ENCODE data around the gene LSM4.
"Not testable (repeated sequence)": the region's sequence is repeated elsewhere in the genome, so short reads cannot be mapped to it uniquely, and the experiment has no call there.

The LSM4 gene

DNA sequence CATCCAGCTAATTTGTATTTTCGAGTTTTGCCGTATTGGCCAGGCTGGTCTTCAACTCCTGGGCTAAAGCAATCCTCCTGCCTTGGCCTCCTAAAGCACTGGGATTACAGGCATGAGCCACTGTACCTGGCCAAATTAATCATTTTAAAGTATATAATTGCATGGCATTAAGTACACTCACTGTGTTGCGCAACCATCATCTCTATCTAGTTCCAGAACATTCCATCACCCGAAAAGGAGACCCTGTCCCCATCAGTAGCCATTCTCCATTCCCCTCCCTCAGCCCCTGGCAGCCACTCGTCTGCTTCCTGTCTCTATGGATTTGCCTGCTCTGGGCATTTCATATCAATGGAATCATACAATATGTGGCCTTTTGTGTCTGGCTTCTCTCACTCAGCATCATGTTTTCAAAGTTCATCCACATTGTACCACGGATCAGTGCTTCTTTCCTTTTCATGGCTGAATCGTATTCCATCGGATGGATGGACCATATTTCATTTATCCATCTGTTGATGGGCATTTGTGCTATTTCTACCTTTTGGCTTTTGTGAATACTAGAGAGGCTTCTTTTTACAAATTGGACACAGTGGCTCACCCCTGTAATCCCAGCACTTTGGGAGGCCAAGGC is 30.6 kb upstream of the LSM4 start:
- H3K36me3 ChIP-seq (ENCODE audit: insufficient read depth, low read depth, low read length): peaks cover 12% of the 10 kb centered on the region; the same call in 1 of the 2 replicates
- no peak overlapping the region for H3K27ac ChIP-seq (ENCODE audit: low read length)
- no peak overlapping the region for H3K9ac ChIP-seq (ENCODE audit: low read depth, low read length)
- no peak overlapping the region for H3K4me3 ChIP-seq (ENCODE audit: low read length)
- no peaks in the 10 kb centered on the region for H3K4me1 ChIP-seq (ENCODE audit: insufficient read depth, low read length)
- H3K9me3 ChIP-seq (ENCODE audit: insufficient read depth, low read depth, low read length): peaks cover 4% of the 10 kb centered on the region; the same call in 1 of the 2 replicates
- H3K27me3 ChIP-seq (ENCODE audit: insufficient read depth, low read length): no peaks in the 10 kb centered on the region

DNA sequence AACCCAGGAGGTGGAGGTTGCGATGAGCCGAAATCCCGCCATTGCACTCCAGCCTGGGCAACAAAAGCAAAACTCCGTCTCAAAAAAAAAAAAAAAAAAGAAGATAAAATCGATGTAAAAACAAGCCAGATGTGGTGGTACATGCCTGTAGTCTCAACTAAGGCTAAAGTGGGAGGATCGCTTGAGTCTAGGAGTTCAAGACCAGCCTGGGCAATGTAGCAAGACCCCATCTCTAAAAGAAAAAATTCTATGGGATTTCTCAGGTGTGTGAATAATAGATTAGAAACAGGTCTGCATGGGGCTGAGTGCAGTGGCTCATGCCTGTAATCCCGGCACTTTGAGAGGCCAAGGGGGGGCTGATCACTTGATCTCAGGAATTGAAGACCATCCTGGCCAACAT is 28.7 kb upstream of the LSM4 start:
- H3K27ac ChIP-seq (ENCODE audit: low read length): no peak overlapping the region
- H3K4me1 ChIP-seq (ENCODE audit: insufficient read depth, low read length): no peaks in the 10 kb centered on the region
- H3K9ac ChIP-seq (ENCODE audit: low read depth, low read length): no peak overlapping the region
- no peaks in the 10 kb centered on the region for H3K36me3 ChIP-seq (ENCODE audit: insufficient read depth, low read depth, low read length)
- H3K4me3 ChIP-seq (ENCODE audit: low read length): no peak overlapping the region
- H3K9me3 ChIP-seq (ENCODE audit: insufficient read depth, low read depth, low read length): no peaks in the 10 kb centered on the region
- H3K27me3 ChIP-seq (ENCODE audit: insufficient read depth, low read length): no peaks in the 10 kb centered on the region

DNA sequence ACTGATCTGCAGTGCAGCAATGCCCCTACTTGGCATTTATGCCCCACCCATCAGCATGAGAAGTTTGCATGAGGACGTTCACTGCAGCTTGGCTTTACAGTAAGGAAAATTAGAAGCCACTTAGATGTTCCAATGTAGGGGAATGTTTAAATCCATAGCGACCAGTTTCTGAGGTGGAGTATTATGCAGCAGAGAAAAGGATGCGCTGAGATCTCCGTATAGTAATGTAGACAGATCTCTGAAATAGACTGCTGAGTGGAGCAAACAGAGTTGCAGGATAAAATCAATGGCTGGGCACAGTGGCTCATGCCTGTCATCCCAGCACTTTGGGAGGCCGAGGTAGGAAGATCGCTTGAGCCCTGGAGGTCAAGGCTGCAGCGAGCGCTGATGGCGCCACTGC is 27.6 kb upstream of the LSM4 start:
- no peaks in the 10 kb centered on the region for H3K27me3 ChIP-seq (ENCODE audit: insufficient read depth, low read length)
- no peaks in the 10 kb centered on the region for H3K4me1 ChIP-seq (ENCODE audit: insufficient read depth, low read length)
- no peaks in the 10 kb centered on the region for H3K9me3 ChIP-seq (ENCODE audit: insufficient read depth, low read depth, low read length)
- H3K9ac ChIP-seq (ENCODE audit: low read depth, low read length): no peak overlapping the region
- no peak overlapping the region for H3K27ac ChIP-seq (ENCODE audit: low read length)
- H3K36me3 ChIP-seq (ENCODE audit: insufficient read depth, low read depth, low read length): no peaks in the 10 kb centered on the region
- H3K4me3 ChIP-seq (ENCODE audit: low read length): no peak overlapping the region

DNA sequence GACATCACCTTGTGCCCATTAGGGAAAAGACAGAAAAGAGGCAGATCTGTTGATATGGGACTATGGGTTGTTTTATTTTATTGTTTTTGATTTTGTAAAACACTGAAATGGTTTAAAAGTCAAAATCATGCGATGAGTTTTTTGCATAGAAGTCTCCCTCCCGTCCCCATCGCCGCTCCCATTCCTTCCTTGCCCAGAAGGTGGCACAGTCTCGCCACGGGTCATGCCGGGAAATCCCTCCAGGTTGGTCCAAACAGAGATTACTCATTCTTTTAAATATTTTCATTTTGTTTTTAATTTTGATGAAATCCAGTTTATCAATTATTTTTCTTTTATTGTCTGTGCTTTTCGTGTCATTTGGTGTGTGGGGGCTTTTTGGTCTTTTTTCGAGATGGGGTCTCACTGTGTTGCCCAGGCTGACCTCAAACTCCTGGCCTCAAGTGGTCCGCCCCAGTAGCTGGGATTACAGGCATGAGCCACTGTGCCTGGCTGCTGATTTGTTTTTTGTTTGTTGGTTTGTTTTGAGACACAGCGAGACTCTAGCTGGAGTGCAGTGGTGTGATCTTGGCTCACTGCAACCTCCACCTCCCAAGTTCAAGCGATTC is 26.8 kb upstream of the LSM4 start:
- Histone ChIP-seq H3K9ac (ENCODE audit: low read depth, low read length) (no peak overlapping the region), H3K27me3 (ENCODE audit: insufficient read depth, low read length) (no peaks in the 10 kb centered on the region), H3K27ac (ENCODE audit: low read length) (no peak overlapping the region), H3K9me3 (ENCODE audit: insufficient read depth, low read depth, low read length) (no peaks in the 10 kb centered on the region), H3K36me3 (ENCODE audit: insufficient read depth, low read depth, low read length) (no peaks in the 10 kb centered on the region), H3K4me3 (ENCODE audit: low read length) (no peak overlapping the region), H3K4me1 (ENCODE audit: insufficient read depth, low read length) (no peaks in the 10 kb centered on the region)

DNA sequence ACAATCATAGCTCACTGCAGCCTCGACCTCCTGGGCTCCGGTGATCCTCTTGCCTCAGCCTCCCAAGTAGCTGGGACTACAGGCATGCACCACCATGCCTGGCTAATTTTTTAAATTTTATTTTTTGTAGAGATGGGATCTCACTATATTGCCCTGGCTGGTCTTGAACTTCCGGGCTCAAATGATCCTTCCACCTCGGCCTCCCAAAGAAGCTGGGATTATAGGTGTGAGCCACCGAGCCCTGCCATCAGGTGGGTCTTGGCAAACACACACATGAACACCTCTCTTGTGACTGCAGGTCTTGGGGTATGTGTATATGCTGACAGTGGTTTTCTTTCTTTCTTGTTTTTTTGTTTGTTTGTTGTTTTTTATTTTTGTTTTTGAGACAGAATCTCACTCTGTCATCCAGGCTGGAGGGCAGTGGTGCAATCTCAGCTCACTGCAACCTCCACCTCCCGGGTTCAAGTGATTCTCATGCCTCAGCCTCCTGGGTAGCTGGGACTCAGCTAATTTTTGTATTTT is 26.0 kb upstream of the LSM4 start:
- not testable (repeated sequence) for H3K9me3 ChIP-seq (ENCODE audit: insufficient read depth, low read depth, low read length); H3K27ac ChIP-seq (ENCODE audit: low read length); H3K4me3 ChIP-seq (ENCODE audit: low read length); H3K4me1 ChIP-seq (ENCODE audit: insufficient read depth, low read length); H3K9ac ChIP-seq (ENCODE audit: low read depth, low read length); H3K27me3 ChIP-seq (ENCODE audit: insufficient read depth, low read length); H3K36me3 ChIP-seq (ENCODE audit: insufficient read depth, low read depth, low read length)

DNA sequence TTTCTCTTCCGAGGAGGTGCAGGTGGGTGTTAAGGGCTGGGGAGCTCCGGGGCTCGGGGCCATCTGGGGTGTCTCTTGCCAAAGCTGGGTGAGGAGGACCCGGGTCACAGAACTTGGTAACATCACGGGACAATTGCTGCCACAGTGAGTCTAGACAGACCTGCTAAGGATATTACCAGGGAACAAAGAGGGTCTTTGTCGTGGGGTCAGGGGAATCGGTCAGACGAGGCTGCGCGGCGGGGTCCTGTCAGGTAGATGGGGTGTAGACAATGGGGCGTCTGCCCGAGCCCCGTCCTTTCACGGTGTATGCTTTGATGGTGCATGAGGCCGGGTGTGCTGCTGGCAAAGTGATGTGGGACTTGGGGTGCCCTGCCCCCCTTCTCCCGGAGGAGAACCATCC is 25.3 kb upstream of the LSM4 start:
- Histone ChIP-seq H3K9ac (ENCODE audit: low read depth, low read length) (no peak overlapping the region), H3K4me1 (ENCODE audit: insufficient read depth, low read length) (no peaks in the 10 kb centered on the region), H3K36me3 (ENCODE audit: insufficient read depth, low read depth, low read length) (no peaks in the 10 kb centered on the region; the same call in 1 of the 2 replicates), H3K27me3 (ENCODE audit: insufficient read depth, low read length) (no peaks in the 10 kb centered on the region), H3K4me3 (ENCODE audit: low read length) (no peak overlapping the region), H3K27ac (ENCODE audit: low read length) (no peak overlapping the region), H3K9me3 (ENCODE audit: insufficient read depth, low read depth, low read length) (no peaks in the 10 kb centered on the region)

DNA sequence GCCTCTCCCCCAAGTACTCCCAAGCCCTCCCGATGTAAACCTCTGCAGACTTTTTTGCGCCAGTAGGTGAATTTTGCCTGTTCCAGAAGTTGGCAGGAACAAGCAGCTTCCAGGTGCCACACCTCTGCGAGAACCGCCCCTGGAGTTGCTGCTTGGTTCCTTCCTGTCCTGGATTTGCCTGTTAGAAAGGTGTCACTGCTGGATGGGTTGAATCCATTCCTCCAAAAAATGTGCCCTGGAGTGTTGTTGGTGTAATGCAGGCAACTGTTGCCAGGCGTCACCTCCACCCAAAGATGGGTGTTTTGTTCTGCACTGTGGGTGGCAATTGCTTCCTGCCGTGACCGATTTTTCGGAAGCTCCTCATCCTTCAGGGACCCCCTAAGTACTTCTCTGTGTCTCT is 23.2 kb upstream of the LSM4 start:
- Histone ChIP-seq H3K36me3 (ENCODE audit: insufficient read depth, low read depth, low read length) (no peaks in the 10 kb centered on the region; the same call in 1 of the 2 replicates), H3K4me3 (ENCODE audit: low read length) (no peak overlapping the region), H3K9me3 (ENCODE audit: insufficient read depth, low read depth, low read length) (no peaks in the 10 kb centered on the region), H3K27ac (ENCODE audit: low read length) (no peak overlapping the region), H3K4me1 (ENCODE audit: insufficient read depth, low read length) (peaks cover 4% of the 10 kb centered on the region), H3K9ac (ENCODE audit: low read depth, low read length) (no peak overlapping the region), H3K27me3 (ENCODE audit: insufficient read depth, low read length) (no peaks in the 10 kb centered on the region)

DNA sequence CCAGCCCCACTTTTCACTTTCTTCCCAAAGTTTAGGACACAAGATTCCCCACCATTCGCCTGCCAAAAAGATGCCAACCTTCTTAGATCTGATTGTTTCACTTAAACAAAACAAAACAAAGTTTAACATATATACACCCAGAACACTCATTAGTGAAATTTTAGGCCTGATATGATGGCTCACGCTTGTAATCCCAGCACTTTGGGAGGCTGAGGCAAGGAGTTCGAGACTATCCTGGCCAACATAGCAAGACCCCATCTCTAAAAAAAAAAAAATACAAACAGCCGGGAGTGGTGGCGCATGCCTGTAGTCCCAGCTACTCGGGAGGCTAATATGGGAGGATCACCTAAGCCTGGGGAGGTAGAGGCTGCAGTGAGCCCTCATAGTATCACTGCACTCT is 22.4 kb upstream of the LSM4 start:
- no peak overlapping the region for H3K9ac ChIP-seq (ENCODE audit: low read depth, low read length)
- H3K27ac ChIP-seq (ENCODE audit: low read length): no peak overlapping the region
- H3K4me1 ChIP-seq (ENCODE audit: insufficient read depth, low read length): peaks cover 4% of the 10 kb centered on the region
- no peaks in the 10 kb centered on the region for H3K9me3 ChIP-seq (ENCODE audit: insufficient read depth, low read depth, low read length)
- no peak overlapping the region for H3K4me3 ChIP-seq (ENCODE audit: low read length)
- no peaks in the 10 kb centered on the region for H3K27me3 ChIP-seq (ENCODE audit: insufficient read depth, low read length)
- H3K36me3 ChIP-seq (ENCODE audit: insufficient read depth, low read depth, low read length): no peaks in the 10 kb centered on the region; the same call in 1 of the 2 replicates

DNA sequence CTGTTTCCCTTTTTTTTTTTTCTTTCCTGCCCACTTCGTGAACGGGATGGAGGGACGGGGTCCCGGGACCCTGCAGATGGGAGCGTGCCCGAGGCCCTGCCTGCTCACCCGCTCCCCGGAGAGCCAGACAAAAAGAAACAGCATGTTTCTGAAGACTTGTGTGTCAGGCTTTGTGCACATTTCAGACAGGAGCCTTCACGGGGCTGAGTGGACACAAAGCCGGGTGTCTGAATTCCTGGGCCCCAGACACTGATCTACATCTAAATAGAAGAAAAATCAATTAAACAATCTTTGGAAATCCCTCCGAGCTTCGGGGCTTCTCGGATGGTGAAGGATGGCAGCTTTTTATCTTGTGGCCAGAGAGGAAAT is 21.7 kb upstream of the LSM4 start:
- peak overlapping the region; percentile 13; the same call in 1 of the 2 replicates for H3K9ac ChIP-seq (ENCODE audit: low read depth, low read length)
- H3K36me3 ChIP-seq (ENCODE audit: insufficient read depth, low read depth, low read length): no peaks in the 10 kb centered on the region; the same call in 1 of the 2 replicates
- H3K9me3 ChIP-seq (ENCODE audit: insufficient read depth, low read depth, low read length): no peaks in the 10 kb centered on the region
- peaks cover 4% of the 10 kb centered on the region for H3K4me1 ChIP-seq (ENCODE audit: insufficient read depth, low read length)
- no peak overlapping the region for H3K4me3 ChIP-seq (ENCODE audit: low read length)
- H3K27ac ChIP-seq (ENCODE audit: low read length): no peak overlapping the region
- no peaks in the 10 kb centered on the region for H3K27me3 ChIP-seq (ENCODE audit: insufficient read depth, low read length)

DNA sequence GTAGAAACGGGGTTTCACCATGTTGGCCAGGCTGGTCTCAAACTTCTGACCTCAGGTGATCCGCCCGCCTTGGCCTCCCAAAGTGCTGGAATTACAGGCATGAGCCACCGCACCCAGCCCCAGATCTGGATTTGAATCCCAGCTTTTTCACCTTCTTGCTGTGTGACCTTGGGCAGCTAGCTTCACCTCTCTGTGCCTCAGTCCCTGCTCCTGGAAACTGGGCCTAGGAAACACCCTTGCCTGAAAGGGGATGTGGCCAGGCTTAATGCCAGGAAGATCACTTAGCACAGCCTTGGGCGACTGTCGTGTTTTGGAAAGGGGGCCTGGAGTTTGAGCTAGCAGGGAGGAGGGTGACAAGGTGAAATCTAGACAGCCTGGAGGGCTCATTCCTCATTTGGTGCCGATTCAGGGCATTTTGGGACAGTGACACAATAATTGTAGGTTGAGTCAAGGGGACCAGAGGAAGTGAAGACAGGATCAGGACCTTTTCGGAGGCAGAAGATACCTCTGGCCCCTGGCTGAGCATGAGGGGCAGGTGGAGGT is 19.3 kb upstream of the LSM4 start:
- H3K9ac ChIP-seq (ENCODE audit: low read depth, low read length): no peak overlapping the region
- H3K4me1 ChIP-seq (ENCODE audit: insufficient read depth, low read length): peaks cover 4% of the 10 kb centered on the region
- no peak overlapping the region for H3K4me3 ChIP-seq (ENCODE audit: low read length)
- no peaks in the 10 kb centered on the region for H3K9me3 ChIP-seq (ENCODE audit: insufficient read depth, low read depth, low read length)
- H3K27me3 ChIP-seq (ENCODE audit: insufficient read depth, low read length): no peaks in the 10 kb centered on the region
- H3K36me3 ChIP-seq (ENCODE audit: insufficient read depth, low read depth, low read length): no peaks in the 10 kb centered on the region; the same call in 1 of the 2 replicates
- no peak overlapping the region for H3K27ac ChIP-seq (ENCODE audit: low read length)

DNA sequence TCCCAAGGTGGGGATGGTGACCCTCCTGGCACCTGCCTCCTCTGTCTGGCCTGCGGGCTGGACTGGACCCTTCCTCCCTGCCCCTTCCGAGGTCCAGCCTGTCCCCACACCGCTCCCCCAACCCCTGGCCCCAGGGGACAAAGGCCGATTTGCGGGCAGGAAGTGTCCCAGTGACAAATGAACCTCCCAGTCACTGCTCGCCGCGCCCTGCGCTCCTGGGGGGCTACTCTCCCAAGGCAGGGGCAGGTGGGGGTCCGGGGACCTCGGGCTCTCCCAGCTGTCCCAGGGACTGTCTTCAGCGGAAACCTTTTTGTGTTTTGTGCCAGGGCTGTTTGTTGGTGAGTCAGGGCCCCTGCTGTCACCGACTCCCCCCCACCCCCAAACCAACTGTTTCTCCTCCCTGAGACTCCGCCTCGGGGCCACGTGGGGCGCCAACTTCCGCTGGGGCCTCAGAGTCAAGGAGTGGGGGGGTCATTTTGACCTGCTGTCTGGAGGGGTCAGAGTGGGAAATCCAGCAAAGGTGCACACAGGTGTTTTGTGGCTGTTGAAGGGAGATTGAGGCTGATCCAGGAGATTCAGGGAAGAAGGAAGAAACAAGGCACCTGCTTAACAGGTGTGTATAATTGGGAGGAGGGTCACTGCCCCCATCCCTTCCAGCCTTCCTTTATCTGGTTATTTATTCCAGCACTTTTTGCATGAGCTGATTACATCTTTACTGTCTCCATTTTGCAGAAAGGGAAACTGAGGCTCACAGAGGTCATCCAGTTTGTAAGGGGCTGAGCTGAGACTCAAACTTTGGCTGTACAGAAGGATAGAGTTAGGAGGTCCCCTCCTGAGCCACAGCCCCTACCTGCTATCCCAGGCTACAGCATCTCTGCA is 18.4 kb upstream of the LSM4 start:
- peaks cover 4% of the 10 kb centered on the region for H3K4me1 ChIP-seq (ENCODE audit: insufficient read depth, low read length)
- peak overlapping the region; percentile 65; the same call in 1 of the 2 replicates for H3K9ac ChIP-seq (ENCODE audit: low read depth, low read length)
- no peaks in the 10 kb centered on the region for H3K9me3 ChIP-seq (ENCODE audit: insufficient read depth, low read depth, low read length)
- H3K4me3 ChIP-seq (ENCODE audit: low read length): peak overlapping the region; percentile 80
- H3K27me3 ChIP-seq (ENCODE audit: insufficient read depth, low read length): no peaks in the 10 kb centered on the region
- H3K27ac ChIP-seq (ENCODE audit: low read length): no peak overlapping the region
- no peaks in the 10 kb centered on the region; the same call in 1 of the 2 replicates for H3K36me3 ChIP-seq (ENCODE audit: insufficient read depth, low read depth, low read length)
